Measurements from ENCODE around the gene EBLN1.

GRCh38 chr10:22226599-22226998 is 8.8 kb upstream of the EBLN1 start:
- TF ChIP-seq, protein P1, sequence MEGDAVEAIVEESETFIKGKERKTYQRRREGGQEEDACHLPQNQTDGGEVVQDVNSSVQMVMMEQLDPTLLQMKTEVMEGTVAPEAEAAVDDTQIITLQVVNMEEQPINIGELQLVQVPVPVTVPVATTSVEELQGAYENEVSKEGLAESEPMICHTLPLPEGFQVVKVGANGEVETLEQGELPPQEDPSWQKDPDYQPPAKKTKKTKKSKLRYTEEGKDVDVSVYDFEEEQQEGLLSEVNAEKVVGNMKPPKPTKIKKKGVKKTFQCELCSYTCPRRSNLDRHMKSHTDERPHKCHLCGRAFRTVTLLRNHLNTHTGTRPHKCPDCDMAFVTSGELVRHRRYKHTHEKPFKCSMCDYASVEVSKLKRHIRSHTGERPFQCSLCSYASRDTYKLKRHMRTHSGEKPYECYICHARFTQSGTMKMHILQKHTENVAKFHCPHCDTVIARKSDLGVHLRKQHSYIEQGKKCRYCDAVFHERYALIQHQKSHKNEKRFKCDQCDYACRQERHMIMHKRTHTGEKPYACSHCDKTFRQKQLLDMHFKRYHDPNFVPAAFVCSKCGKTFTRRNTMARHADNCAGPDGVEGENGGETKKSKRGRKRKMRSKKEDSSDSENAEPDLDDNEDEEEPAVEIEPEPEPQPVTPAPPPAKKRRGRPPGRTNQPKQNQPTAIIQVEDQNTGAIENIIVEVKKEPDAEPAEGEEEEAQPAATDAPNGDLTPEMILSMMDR (IDR thresholded peaks at IDR 0.05), result no peak
- TF ChIP-seq EP300 (IDR thresholded peaks at IDR 0.05) (no peak), POLR2AphosphoS5 (IDR thresholded peaks at IDR 0.05) (no peak)

Data from suprapubic skin (tissue), 4 donors.